ENCODE measurements around the gene AMZ1.
"Not testable (repeated sequence)": the region's sequence is repeated elsewhere in the genome, so short reads cannot be mapped to it uniquely, and the experiment has no call there.

Gene AMZ1

DNA sequence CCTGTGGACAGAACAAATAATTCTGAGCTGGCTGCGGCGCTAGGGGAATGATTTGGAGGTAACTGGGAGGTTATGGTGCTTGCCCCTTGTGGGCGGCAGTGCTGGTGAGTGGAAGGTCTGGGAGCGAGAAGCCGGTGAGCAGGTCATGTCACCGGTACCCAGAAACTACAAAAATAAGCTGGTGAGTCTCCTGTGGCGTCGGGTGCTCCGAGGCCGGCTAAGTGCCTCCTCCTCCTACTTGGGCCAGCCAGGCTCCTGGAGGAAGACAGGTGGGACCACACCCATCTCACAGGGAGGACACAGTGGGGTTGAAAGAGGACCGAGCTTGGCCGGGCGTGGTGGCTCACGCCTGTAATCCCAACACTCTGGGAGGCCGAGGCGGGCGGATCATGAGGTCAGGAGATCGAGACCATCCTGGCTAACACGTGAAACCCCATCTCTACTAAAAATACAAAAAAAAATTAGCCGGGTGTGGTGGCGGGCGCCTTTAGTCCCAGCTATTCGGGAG lies 4.0 kb downstream of the AMZ1 start:
- DNase-seq (ENCODE audit: low spot score) = not testable (repeated sequence)

- DNase-seq (ENCODE audit: low spot score) = no peak
Measured at GRCh38 chr7:2692543-2692942, 4.5 kb downstream of the AMZ1 start.

DNA sequence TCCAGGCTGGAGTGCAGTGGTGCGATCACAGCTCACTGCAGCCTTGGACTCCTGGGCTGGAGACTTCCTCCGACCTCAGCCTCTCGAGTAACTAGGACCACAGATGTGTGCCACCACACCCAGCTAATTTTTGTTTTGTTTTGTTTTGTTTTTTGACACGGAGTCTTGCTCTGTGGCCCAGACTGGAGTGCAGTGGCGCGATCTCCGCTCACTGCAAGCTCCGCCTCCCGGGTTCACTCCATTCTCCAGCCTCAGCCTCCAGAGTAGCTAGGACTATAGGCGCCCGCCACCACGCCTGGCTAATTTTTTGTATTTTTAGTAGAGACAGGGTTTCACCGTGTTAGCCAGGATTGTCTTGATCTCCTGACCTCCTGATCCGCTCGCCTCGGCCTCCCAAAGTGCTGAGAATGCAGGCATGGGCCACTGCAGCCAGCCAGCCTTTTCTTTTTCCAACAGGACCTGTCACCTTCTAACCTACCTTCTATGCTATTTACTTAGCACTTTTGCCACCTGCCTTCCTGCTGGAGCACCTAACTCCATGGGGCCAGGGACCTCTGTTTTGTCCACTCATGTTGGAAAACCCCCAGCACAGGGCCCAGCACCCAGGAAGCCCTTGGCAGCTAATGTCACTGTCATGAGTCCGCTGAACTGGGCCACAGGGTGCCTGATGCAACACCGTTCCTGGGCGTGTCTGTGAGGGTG lies 5.6 kb downstream of the AMZ1 start:
- not testable (repeated sequence) for DNase-seq (ENCODE audit: low spot score)

DNA sequence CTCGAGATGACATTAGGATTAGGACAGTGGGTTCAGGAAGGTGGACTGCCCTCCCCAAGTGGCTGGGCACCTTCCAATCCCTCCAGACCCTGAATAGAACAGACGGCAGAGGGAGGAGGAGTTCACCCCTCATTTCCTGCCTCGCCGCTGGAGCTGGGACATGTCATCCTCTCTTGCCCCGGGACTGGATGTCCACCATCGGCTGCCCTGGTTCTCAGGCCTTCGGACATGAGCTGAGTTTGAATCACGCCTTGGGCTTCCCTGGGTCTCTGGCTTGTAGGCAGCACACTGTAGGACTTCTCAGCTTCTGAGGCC lies 6.1 kb downstream of the AMZ1 start:
- not testable (repeated sequence) for DNase-seq (ENCODE audit: low spot score)

GRCh38 chr7:2698581-2699288 lies 10.7 kb downstream of the AMZ1 start:
- DNase-seq (ENCODE audit: low spot score) = no peak

DNA sequence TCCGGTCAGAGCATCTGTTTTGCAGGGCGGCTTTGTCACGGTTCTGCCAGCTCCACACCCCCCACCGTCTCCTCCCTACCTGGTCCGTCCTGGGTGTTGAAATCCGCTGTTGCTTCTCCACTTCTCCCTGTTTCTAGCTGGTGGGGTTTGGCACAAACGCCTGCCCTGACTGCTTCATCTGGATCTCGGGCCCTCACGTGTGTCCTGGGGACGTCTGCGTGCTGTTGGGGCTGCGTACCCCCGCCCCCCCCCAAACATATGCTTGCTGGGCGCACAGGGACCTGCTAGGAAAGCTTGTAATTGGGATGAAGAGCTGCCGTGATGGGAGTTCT lies 11.3 kb downstream of the AMZ1 start:
- no peak for DNase-seq (ENCODE audit: low spot score)

GRCh38 chr7:2700141-2700850 lies 12.3 kb downstream of the AMZ1 start:
- no peak for DNase-seq (ENCODE audit: low spot score)

DNA sequence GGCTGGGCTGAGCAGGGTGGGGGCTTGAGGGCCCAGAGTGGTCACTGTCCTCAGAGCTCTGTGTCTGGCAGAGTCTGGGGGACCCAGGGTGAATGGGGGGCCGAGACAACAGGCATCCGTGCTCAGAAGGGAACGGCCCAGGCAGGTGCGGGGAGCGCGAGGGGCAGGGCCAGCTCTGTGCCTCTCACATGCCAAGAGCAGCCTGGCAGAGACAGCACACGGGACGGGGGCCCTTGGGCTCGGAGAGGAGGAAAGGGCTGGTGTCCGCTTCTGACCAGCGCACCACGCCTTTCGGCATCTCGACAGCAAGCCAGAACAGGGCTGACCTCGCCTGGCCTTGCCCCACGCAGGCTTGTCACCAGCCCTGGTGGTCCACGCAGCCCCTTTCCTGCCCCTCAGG lies 13.4 kb downstream of the AMZ1 start:
- DNase-seq (ENCODE audit: low spot score) = no peak

- peak; percentile 56 for DNase-seq (ENCODE audit: low spot score)
Measured at GRCh38 chr7:2701832-2702593, 14.0 kb downstream of the AMZ1 start.

DNA sequence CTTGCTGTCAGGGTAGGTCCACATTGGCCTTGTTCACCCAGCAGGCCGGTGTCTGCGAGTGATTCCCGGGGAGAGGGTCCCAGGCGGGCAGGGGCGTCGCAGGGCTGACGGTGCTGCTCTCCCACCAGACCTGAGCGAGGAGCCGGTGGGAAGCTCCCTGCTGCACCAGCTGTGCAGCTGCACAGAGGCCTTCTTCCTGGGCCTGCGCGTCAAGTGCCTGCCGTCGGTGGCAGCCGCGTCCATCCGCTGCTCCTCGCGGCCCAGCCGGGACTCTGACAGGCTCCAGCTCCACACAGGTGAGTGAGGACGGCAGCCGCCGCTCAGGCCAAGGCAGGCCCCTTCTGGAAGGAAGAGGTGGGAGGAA lies 14.6 kb downstream of the AMZ1 start:
- no peak for DNase-seq (ENCODE audit: low spot score)

DNA sequence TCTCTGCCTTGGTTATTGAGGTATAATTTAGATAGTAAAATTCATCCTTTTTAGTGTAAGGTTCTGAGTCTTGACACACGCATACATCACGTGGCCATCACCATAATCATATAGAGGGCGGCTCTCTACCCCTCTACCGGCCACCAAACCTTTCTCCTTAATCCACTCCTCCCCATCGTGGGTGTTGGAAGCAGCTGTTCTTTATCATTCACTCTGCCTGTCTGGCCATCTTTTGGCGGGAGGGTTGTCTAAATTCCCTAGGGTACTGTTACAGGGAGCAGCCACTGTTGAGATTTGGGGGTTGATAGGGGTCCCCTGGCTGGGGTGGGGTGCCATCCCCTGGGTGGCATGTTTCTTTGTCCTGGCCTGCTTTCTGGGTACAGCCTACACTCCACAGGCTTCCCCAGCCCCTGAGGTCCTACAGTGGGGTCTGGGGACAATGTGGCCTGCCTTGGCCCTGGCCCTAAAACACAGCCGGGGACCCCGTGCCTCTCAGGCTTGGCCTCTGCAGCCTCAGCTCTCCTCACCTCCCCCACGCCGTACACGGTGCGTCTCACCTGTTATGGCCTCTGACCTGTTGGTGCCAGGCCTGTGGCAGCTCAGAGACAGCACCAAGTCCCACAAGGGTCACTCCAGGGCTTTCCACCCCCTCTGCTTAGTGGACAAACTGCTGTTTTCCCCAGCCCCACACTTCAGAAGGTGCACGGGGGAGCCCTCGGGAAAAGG lies 17.5 kb downstream of the AMZ1 start:
- no peak for DNase-seq (ENCODE audit: low spot score)

DNA sequence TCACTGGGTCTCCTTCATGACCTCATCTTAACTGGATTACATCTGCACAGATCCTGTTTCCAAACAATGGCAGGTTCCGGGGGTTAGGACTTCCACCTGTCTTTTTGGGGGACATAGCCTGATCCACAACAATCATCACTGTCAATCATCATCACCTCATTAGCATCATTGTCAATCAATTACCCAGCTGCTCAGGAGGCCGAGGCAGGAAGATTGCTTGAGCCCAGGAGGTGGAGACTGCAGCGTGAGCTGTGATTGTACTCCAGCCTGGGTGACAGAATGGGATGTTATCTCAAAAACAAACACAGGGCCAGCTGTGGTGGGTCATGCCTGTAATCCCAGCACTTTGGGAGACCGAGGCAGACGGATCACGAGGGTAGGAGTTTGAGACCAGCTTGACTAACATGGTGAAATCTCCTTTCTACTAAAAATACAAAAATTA lies 18.7 kb downstream of the AMZ1 start:
- DNase-seq (ENCODE audit: low spot score) = no peak

- DNase-seq (ENCODE audit: low spot score) = no peak
Measured at GRCh38 chr7:2707481-2707880, 19.5 kb downstream of the AMZ1 start.

GRCh38 chr7:2708041-2708440 lies 20.0 kb downstream of the AMZ1 start:
- no peak for DNase-seq (ENCODE audit: low spot score)

GRCh38 chr7:2708547-2709310 lies 20.7 kb downstream of the AMZ1 start:
- no peak for DNase-seq (ENCODE audit: low spot score)

GRCh38 chr7:2709553-2710285 lies 21.7 kb downstream of the AMZ1 start:
- DNase-seq (ENCODE audit: low spot score) = peak; percentile 88

DNA sequence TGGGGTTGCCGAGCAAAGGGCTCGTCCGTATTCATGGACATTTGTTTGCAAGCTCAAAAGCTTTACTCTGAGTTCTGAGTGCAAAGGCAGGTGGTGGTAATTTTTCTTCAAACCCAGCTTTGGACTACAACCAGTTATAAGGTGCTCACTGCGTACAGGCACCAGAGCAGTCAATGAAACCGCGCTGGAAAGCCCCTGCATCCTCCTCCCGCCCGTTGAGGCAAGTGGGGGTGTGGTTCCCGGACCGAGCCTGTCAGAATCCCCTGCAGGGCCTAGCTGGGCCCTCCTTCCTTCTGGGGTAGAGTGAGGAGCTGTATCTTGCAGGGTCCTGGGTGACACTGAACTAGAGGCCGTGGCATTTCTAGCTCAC lies 22.3 kb downstream of the AMZ1 start:
- no peak for DNase-seq (ENCODE audit: low spot score)

GRCh38 chr7:2710901-2711551 lies 23.0 kb downstream of the AMZ1 start:
- no peak for DNase-seq (ENCODE audit: low spot score)

DNA sequence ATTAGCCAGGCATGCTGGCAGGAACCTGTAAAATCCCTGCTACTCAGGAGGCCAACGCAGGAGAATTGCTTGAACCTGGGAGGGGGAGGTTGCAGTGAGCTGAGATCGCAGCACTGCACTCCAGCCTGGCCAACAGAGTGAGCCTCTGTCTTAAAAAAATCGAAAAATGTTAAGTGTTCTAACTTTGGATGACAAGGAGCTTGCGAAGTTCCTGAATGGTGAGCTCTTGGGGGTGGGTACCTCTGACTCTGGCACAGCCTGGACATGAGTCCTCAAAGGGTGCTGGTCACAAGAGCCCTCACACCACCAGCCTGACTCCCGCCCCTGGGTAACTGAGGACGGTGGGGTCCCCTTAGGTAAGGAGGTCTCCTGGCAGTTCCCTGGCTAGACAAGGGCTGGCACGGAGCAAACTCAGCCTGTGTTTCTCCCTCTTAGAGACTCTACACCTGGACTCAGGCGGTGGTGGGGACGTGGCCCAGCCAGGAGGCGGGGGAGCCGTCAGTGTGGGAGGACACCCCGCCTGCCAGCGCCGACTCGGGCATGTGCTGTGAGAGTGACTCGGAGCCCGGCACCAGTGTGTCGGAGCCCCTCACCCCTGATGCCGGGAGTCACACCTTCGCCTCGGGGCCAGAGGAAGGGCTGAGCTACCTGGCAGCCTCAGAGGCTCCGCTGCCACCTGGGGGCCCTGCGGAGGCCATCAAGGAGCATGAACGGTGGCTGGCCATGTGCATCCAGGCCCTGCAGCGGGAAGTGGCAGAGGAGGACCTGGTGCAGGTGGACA lies 24.1 kb downstream of the AMZ1 start:
- no peak for DNase-seq (ENCODE audit: low spot score)
